H9 (cell line): Measurements from ENCODE around the gene TSKU. TPM values are rescaled to one million over a fixed set of nuclear protein-coding genes. Genes with fewer than 3 reads are reported as not detected.

ENCODE experiments used
- DNase-seq: peaks from one replicate; pipeline ENCODE4 v3.0.0-alpha.2; 2017
- H2AFZ ChIP-seq: one replicate; pipeline ENCODE4 v1.6.1; 2013; ENCODE audit warnings: mild to moderate bottlenecking, low read length, control low read depth, moderate library complexity
- H2AK5ac ChIP-seq: 2 replicates; pipeline ENCODE4 v1.6.1; 2013; ENCODE audit warnings: low read length, control low read depth, mixed read lengths; ENCODE audit not compliant: insufficient read length
- H2BK120ac ChIP-seq: one replicate; pipeline ENCODE4 v1.6.1; 2013; ENCODE audit warnings: low read depth, mild to moderate bottlenecking, low read length, control low read depth, inconsistent platforms; ENCODE audit not compliant: poor library complexity, severe bottlenecking
- H2BK12ac ChIP-seq: 2 replicates; pipeline ENCODE4 v1.6.1; 2013; ENCODE audit warnings: low read length, control low read depth, mixed read lengths, low read depth; ENCODE audit not compliant: insufficient read length
- H2BK15ac ChIP-seq: 2 replicates; pipeline ENCODE4 v1.6.1; 2013; ENCODE audit warnings: low read depth, low read length, control low read depth
- H2BK20ac ChIP-seq: one replicate; pipeline ENCODE4 v1.6.1; 2013; ENCODE audit warnings: low read depth, mild to moderate bottlenecking, low read length, control low read depth, inconsistent platforms; ENCODE audit not compliant: poor library complexity, severe bottlenecking
- H2BK5ac ChIP-seq: 2 replicates; pipeline ENCODE4 v1.6.1; 2013; ENCODE audit warnings: low read length, control low read depth, mixed read lengths; ENCODE audit not compliant: insufficient read length
- H3K14ac ChIP-seq: 2 replicates; pipeline ENCODE4 v1.6.1; 2013; ENCODE audit warnings: low read length, control low read depth; ENCODE audit not compliant: insufficient read depth
- H3K18ac ChIP-seq: 2 replicates; pipeline ENCODE4 v1.6.1; 2013; ENCODE audit warnings: low read depth, mild to moderate bottlenecking, mixed read lengths, low read length, control low read depth; ENCODE audit not compliant: insufficient read length
- H3K23ac ChIP-seq: 2 replicates; pipeline ENCODE4 v1.6.1; 2013; ENCODE audit warnings: low read length, control low read depth, mixed read lengths, low read depth; ENCODE audit not compliant: insufficient read length
- H3K23me2 ChIP-seq: 2 replicates; pipeline ENCODE4 v1.6.1; 2013; ENCODE audit warnings: low read depth, mild to moderate bottlenecking, mixed read lengths, low read length, control low read depth; ENCODE audit not compliant: insufficient read length, poor library complexity, severe bottlenecking
- H3K27ac ChIP-seq: 2 replicates; pipeline ENCODE4 v1.5.1; 2013; ENCODE audit warnings: low read length, control low read depth, mixed read lengths, low read depth; ENCODE audit not compliant: insufficient read length
- H3K27me3 ChIP-seq: 2 replicates; pipeline ENCODE4 v1.6.1; 2013; ENCODE audit warnings: low read length, control low read depth, inconsistent platforms; ENCODE audit not compliant: insufficient read depth
- H3K4ac ChIP-seq: 2 replicates; pipeline ENCODE4 v1.6.1; 2013; ENCODE audit warnings: low read depth, mild to moderate bottlenecking, control low read depth, inconsistent platforms, low read length, moderate library complexity
- H3K4me1 ChIP-seq: 2 replicates; pipeline ENCODE4 v1.6.1; 2013; ENCODE audit warnings: low read length, control low read depth, inconsistent platforms; ENCODE audit not compliant: insufficient read depth
- H3K4me2 ChIP-seq: 2 replicates; pipeline ENCODE4 v1.6.1; 2013; ENCODE audit warnings: low read length, control low read depth, mixed read lengths; ENCODE audit not compliant: insufficient read length, insufficient read depth
- H3K56ac ChIP-seq: 2 replicates; pipeline ENCODE4 v1.6.1; 2013; ENCODE audit warnings: low read depth, mild to moderate bottlenecking, mixed read lengths, low read length, control low read depth; ENCODE audit not compliant: insufficient read length
- H3K79me1 ChIP-seq: 2 replicates; pipeline ENCODE4 v1.6.1; 2013; ENCODE audit warnings: low read depth, mild to moderate bottlenecking, moderate library complexity, low read length, control low read depth, inconsistent platforms; ENCODE audit not compliant: insufficient read depth, poor library complexity, severe bottlenecking
- H3K79me2 ChIP-seq: 2 replicates; pipeline ENCODE4 v1.6.1; 2013; ENCODE audit warnings: low read length, control low read depth, inconsistent platforms; ENCODE audit not compliant: insufficient read depth
- H3K9ac ChIP-seq: 2 replicates; pipeline ENCODE4 v1.6.1; 2013; ENCODE audit warnings: low read length, control low read depth, mixed read lengths; ENCODE audit not compliant: insufficient read length; ENCODE audit errors: extremely low read depth
- H3K9me3 ChIP-seq: one replicate; pipeline ENCODE4 v1.6.1; 2013; ENCODE audit warnings: low read depth, low read length, inconsistent platforms; ENCODE audit not compliant: control insufficient read depth
- H3T11ph ChIP-seq: one replicate; pipeline ENCODE4 v1.6.1; 2013; ENCODE audit warnings: mild to moderate bottlenecking, low read length, control low read depth, inconsistent platforms
- H4K20me1 ChIP-seq: one replicate; pipeline ENCODE4 v1.6.1; 2013; ENCODE audit not compliant: control insufficient read depth, insufficient read length, insufficient read depth
- H4K5ac ChIP-seq: 2 replicates; pipeline ENCODE4 v1.6.1; 2013; ENCODE audit warnings: low read depth, mild to moderate bottlenecking, mixed read lengths, low read length, control low read depth; ENCODE audit not compliant: insufficient read length
- H4K8ac ChIP-seq: replicated peaks from 2 replicates; pipeline ENCODE4 v1.6.1; 2013; ENCODE audit warnings: low read length, control low read depth, mixed read lengths, low read depth; ENCODE audit not compliant: insufficient read length
- H4K91ac ChIP-seq: 2 replicates; pipeline ENCODE4 v1.6.1; 2013; ENCODE audit warnings: low read depth, mild to moderate bottlenecking, moderate library complexity, mixed read lengths, low read length, control low read depth; ENCODE audit not compliant: insufficient read length
- H3K27ac Mint-ChIP-seq, 3 experiments: 2 replicates in 2 of 3; 3 replicates in 1 of 3; pipeline ENCODE4 v1.8.0; 2020 to 2021; ENCODE audit warnings: mixed read lengths in 3 of 3, mild to moderate bottlenecking in 1 of 3, moderate library complexity in 1 of 3
- H3K27me3 Mint-ChIP-seq: 2 replicates; pipeline ENCODE4 v1.8.0; 2021; ENCODE audit warnings: low read depth, mild to moderate bottlenecking, moderate library complexity, mixed read lengths
- H3K36me3 Mint-ChIP-seq, 3 experiments: 2 replicates in 2 of 3; 3 replicates in 1 of 3; pipeline ENCODE4 v1.8.0; 2020 to 2021; ENCODE audit warnings: low read depth in 3 of 3, mixed read lengths in 3 of 3; ENCODE audit not compliant: insufficient read depth in 1 of 3
- H3K4me1 Mint-ChIP-seq, 2 experiments: 2 replicates each; pipeline ENCODE4 v1.8.0; 2020; ENCODE audit warnings: mixed read lengths in 2 of 2
- H3K4me3 Mint-ChIP-seq, 2 experiments: 2 replicates in 1 of 2; 3 replicates in 1 of 2; pipeline ENCODE4 v1.8.0; 2020 to 2021; ENCODE audit warnings: mild to moderate bottlenecking in 2 of 2, mixed read lengths in 2 of 2, moderate library complexity in 1 of 2
- H3K9me3 Mint-ChIP-seq, 2 experiments: 2 replicates in 1 of 2; 3 replicates in 1 of 2; pipeline ENCODE4 v1.8.0; 2020; ENCODE audit warnings: mild to moderate bottlenecking in 2 of 2, mixed read lengths in 2 of 2, moderate library complexity in 1 of 2
- WGBS: extraction: QIAGEN DNeasy Blood & Tissue Kit; methylation state at CpG from one replicate; pipeline ENCODE4 v1.1.7; 2013; ENCODE audit warnings: missing lambda C conversion rate, low lambda C conversion rate, mixed read lengths; ENCODE audit not compliant: insufficient read length; ENCODE audit errors: extremely low coverage; 5-methylcytosine and 5-hydroxymethylcytosine counted together
- total RNA-seq: library from RNA; stranded (reverse); gene quantifications from 2 replicates; pipeline ENCODE4 v1.2.1, GENCODE V29; 2021
- TF ChIP-seq, protein P1 (sequence below): fragments of 200-600 bp; sonication (generic); conservative IDR thresholded peaks from 3 replicates; pipeline ENCODE4 v1.8.0; 2021; ENCODE audit warnings: antibody characterized with exemption, mild to moderate bottlenecking

The TSKU gene
- total RNA-seq, 1 experiment from 2014 or later = 25.4 TPM

DNA sequence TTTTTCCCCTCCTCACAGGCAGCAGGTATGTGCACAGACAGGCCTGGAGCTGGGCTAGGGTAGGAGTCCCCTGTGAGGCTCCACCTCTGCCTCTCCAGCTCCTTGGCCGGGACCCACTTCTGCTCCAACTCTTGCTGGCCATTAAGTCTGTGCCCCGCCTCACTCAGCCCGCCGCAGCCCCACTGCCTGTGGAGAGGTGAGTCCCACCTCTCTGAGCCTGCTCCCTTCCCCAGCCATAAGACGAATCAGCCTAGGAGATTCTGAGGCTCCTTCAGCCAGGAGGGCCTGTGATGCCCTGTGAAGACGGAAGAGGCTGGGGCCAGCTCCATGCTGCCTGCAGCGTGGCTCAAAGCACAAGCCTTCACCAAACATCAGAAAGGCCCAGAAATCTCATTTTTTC is 23.0 kb downstream of the TSKU start:
- Histone ChIP-seq H2BK5ac (no peak overlapping the region), H2BK20ac (no peak overlapping the region), H3K27ac (no peak overlapping the region), H3K4ac (no peak overlapping the region), H3K9me3 (no peaks in the 10 kb centered on the region), H3K14ac (no peak overlapping the region), H2AK5ac (no peak overlapping the region), H3T11ph (no peak overlapping the region), H3K79me1 (no peaks in the 10 kb centered on the region), H3K9ac (no peak overlapping the region), H2BK15ac (no peak overlapping the region), H4K8ac (no peak overlapping the region), H4K91ac (no peak overlapping the region), H3K27me3 (no peaks in the 10 kb centered on the region), H3K23me2 (no peaks in the 10 kb centered on the region), H3K4me1 (no peaks in the 10 kb centered on the region; the same call in 1 of the 2 replicates), H3K79me2 (no peaks in the 10 kb centered on the region), H3K18ac (no peak overlapping the region), H2BK120ac (no peak overlapping the region), H3K4me2 (no peak overlapping the region), H3K23ac (no peak overlapping the region), H3K56ac (no peak overlapping the region), H2AFZ (no peak overlapping the region), H4K20me1 (no peaks in the 10 kb centered on the region), H4K5ac (no peak overlapping the region), H2BK12ac (no peak overlapping the region)
- TF ChIP-seq, protein P1, sequence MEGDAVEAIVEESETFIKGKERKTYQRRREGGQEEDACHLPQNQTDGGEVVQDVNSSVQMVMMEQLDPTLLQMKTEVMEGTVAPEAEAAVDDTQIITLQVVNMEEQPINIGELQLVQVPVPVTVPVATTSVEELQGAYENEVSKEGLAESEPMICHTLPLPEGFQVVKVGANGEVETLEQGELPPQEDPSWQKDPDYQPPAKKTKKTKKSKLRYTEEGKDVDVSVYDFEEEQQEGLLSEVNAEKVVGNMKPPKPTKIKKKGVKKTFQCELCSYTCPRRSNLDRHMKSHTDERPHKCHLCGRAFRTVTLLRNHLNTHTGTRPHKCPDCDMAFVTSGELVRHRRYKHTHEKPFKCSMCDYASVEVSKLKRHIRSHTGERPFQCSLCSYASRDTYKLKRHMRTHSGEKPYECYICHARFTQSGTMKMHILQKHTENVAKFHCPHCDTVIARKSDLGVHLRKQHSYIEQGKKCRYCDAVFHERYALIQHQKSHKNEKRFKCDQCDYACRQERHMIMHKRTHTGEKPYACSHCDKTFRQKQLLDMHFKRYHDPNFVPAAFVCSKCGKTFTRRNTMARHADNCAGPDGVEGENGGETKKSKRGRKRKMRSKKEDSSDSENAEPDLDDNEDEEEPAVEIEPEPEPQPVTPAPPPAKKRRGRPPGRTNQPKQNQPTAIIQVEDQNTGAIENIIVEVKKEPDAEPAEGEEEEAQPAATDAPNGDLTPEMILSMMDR = no peak
- WGBS = no CpG with 5 or more reads among the region's 7 CpGs
- no peak for DNase-seq
- Mint-ChIP-seq H3K27me3 (peaks cover 3% of the 10 kb centered on the region), H3K9me3 (peaks cover 0 to 2% of the 10 kb centered on the region in 2 experiments; a peak in 1 of 5 replicates), H3K4me1 (peaks cover 32 to 51% of the 10 kb centered on the region in 2 experiments), H3K36me3 (peaks cover 0 to 5% (median 0%) of the 10 kb centered on the region in 3 experiments; a peak in 2 of 7 replicates), H3K4me3 (no peak overlapping the region; a peak in 1 of 5 replicates), H3K27ac (no peak overlapping the region)
